Ovary (tissue), 3 donors: ENCODE data around the gene KDM2A.

Source experiments
- CTCF ChIP-seq, 3 donors: fragments of 450-650 bp in 2 of 3; fragments of 200-600 bp in 1 of 3; IDR thresholded peaks; one replicate each; pipeline versions ENCODE4 v1.5.1 to v1.8.0; 2016 to 2022; ENCODE audit warnings: antibody characterized with exemption in 3 of 3, mild to moderate bottlenecking in 1 of 3
- EP300 ChIP-seq: sonication (generic); formaldehyde crosslinking; IDR thresholded peaks from one replicate; pipeline ENCODE4 v1.6.1; 2017; ENCODE audit warnings: antibody characterized with exemption
- POLR2A ChIP-seq: fragments of 450-650 bp; IDR thresholded peaks from one replicate; pipeline ENCODE4 v1.6.1; 2017; ENCODE audit warnings: antibody characterized with exemption, mild to moderate bottlenecking, moderate library complexity
- donor health status: DM: no; HTN: no; CAD: no.

GRCh38 chr11:67071420-67072284 lies 47.4 kb upstream of the KDM2A start:
- TF ChIP-seq EP300 (no peak), CTCF (IDR thresholded peaks at IDR 0.05) (peak in 1 of 3 donors; percentile 12), POLR2A (no peak)
